Heart left ventricle (tissue), 13 donors: Measurements from ENCODE around the gene NAB1.

ENCODE experiments used
- POLR2A ChIP-seq, 2 donors: fragments of 450-650 bp; IDR thresholded peaks; one replicate each; pipeline ENCODE4 v1.6.1; 2017; ENCODE audit warnings: antibody characterized with exemption in 2 of 2, mild to moderate bottlenecking in 2 of 2, moderate library complexity in 2 of 2
- TF ChIP-seq, protein P1 (sequence below), 12 donors: fragments of 200-600 bp; sonication (generic) in 4 of 12; IDR thresholded peaks; one replicate each; pipeline versions ENCODE4 v1.5.0 to v1.8.0; 2018 to 2022; ENCODE audit warnings: antibody characterized with exemption in 12 of 12, mild to moderate bottlenecking in 5 of 12
- donor health status: ischemic (EF 13 %, LVEDD 7.1; RV severe dilation, severe dysfunction).
- donor health status: DM: no; HTN: yes; CAD: no.
- donor health status: DM: no; HTN: no; CAD: no.
- donor health status: ischemic (EF 25% LVEDD 6.9; RV normal size, moderate dysfunction).
- donor health status: ischemic (EF 25% LVEDD 5.7; RV mildly dilated, moderate dysfunction).
- donor health status: ischemic (EF 35%, LVEDD 5.7; RV mildly dilated, moderate dysfunction).
- donor health status: nonischemic (EF 11% LVEDD 7.7; RV severe dilation, severe dysfunction).
- donor health status: DM: yes; HTN: yes; CAD: no.
- donor health status: PGD.
- donor health status: ischemic (EF 29% LVEDD 5.4; RV normal size, mild dysfunction).
- donor health status: nonischemic (EF 23%, LVEDD 6.1; RV moderate dilation, normal function).

DNA sequence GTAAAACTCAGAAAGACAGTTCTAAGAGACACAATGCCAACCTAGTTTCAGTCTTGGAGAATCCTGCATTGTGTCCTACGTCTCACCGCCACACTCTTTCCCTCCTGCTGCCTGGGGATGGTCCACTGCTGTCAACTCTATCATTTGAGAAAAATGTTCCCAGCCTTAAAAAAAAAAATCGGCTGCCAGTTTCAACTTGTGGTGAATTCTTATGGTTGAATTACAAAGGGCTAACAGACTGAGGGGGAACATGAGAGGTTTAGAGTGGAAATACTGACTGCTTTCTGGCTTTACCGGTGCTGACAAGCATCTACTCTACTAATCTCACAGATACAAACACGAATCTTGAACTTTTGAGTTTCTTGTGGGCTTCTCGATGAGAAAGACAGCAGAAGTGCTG, 74.0 kb downstream of the NAB1 start:
- TF ChIP-seq, protein P1, sequence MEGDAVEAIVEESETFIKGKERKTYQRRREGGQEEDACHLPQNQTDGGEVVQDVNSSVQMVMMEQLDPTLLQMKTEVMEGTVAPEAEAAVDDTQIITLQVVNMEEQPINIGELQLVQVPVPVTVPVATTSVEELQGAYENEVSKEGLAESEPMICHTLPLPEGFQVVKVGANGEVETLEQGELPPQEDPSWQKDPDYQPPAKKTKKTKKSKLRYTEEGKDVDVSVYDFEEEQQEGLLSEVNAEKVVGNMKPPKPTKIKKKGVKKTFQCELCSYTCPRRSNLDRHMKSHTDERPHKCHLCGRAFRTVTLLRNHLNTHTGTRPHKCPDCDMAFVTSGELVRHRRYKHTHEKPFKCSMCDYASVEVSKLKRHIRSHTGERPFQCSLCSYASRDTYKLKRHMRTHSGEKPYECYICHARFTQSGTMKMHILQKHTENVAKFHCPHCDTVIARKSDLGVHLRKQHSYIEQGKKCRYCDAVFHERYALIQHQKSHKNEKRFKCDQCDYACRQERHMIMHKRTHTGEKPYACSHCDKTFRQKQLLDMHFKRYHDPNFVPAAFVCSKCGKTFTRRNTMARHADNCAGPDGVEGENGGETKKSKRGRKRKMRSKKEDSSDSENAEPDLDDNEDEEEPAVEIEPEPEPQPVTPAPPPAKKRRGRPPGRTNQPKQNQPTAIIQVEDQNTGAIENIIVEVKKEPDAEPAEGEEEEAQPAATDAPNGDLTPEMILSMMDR (IDR thresholded peaks at IDR 0.05) = no peak
- no peak for TF ChIP-seq POLR2A (IDR thresholded peaks at IDR 0.05)
